ENCODE results near the gene TBL3. TPM values are rescaled to one million over a fixed set of nuclear protein-coding genes. Genes with fewer than 3 reads are reported as not detected.

TBL3 gene
- total and polyA plus RNA-seq, 2 donors (not counting 1 experiment from before 2014, with no cell fraction given): 31.9 to 52.2 TPM

DNA sequence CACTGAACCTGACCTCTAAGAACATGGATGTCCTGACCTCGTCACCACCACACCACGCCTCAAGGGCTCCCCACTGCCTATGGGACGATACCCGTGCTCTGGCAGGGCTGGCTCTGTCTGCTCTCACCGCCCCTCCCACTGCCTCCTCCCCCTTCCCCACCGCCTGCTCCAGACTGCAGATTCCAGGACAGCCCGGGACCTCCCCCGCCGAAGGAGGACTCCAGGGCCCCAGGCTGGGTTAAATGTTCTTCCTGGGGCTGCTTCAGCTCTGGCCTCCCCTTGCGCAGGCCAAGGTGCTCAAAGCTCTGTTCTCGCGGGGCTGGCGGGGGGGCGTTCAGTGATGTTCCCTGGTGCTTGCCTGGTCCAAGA is 50.9 kb downstream of the TBL3 start:
- 9% methylated on average over 14 of the region's 14 CpGs for WGBS (ENCODE audit: insufficient coverage)
- Histone ChIP-seq H3K79me2 (ENCODE audit: control insufficient read depth, insufficient read depth, low read length) (no peaks in the 10 kb centered on the region), H3K36me3 (replicated peaks in 1 of 2; ENCODE audit: control extremely low read depth in 1 of 2, control insufficient read depth in 1 of 2, extremely low read depth in 1 of 2, insufficient read depth in 2 of 2, low read length in 1 of 2) (no peaks in the 10 kb centered on the region), H3K4me1 (ENCODE audit: control insufficient read depth in 2 of 2, insufficient read depth in 2 of 2, low read length in 2 of 2) (peaks cover 34 to 41% of the 10 kb centered on the region in 2 donors), H3K4me2 (replicated peaks; ENCODE audit: low read depth, low read length, poor library complexity, severe bottlenecking) (peak overlapping the region; percentile 81), H3K4me3 (ENCODE audit: control extremely low read depth in 1 of 5, extremely low read depth in 1 of 5, insufficient read depth in 1 of 5, low read depth in 2 of 5, low read length in 4 of 5) (peak overlapping the region in 4 of 5 experiments; percentile 34 to 57 (median 40)), H3K9me3 (ENCODE audit: control extremely low read depth in 1 of 3, control insufficient read depth in 2 of 3, insufficient read depth in 1 of 3, low read length in 2 of 3) (no peaks in the 10 kb centered on the region), H2AFZ (ENCODE audit: insufficient read depth, low read depth, low read length, poor library complexity, severe bottlenecking) (peak overlapping the region; percentile 93), H3K9ac (ENCODE audit: low read length) (peak overlapping the region; percentile 61), H3K27me3 (replicated peaks in 1 of 4; ENCODE audit: control extremely low read depth in 1 of 4, control insufficient read depth in 3 of 4, insufficient read depth in 4 of 4, low read length in 3 of 4) (peaks cover 0 to 62% (median 24%) of the 10 kb centered on the region in 4 experiments), H3K27ac (ENCODE audit: low read length in 2 of 2) (no peak overlapping the region), H4K20me1 (ENCODE audit: control insufficient read depth, insufficient read depth, low read length, poor library complexity, severe bottlenecking) (no peaks in the 10 kb centered on the region)
- peaks cover 28% of the 10 kb centered on the region for H3K27me3 Mint-ChIP-seq
- ATAC-seq (ENCODE audit: low read depth): peak; percentile 11
- peak overlapping the region; percentile 88 for H3K4me3 Mint-ChIP-seq
- intact Hi-C loops (cut with micrococcal nuclease): loop anchor here (1.0 to 10.0 kb wide), 8 partner anchors 13 to 482 kb away; partner anchors contain the start of genes E4F1, ECI1, NTHL1 and RPS2
- H3K27ac Mint-ChIP-seq: peak overlapping the region; percentile 82
- no peak for DNase-seq
- ChIA-PET CTCF (interaction anchor here (0.6 to 4.7 kb wide), 19 partner anchors 9 to 479 kb away, joined by 3 to 35 read pairs (median 4); partner anchors contain the start of genes MSRB1, NTHL1, PKD1 and RAB26), POLR2A (interaction anchor here (0.6 to 1.5 kb wide), 5 partner anchors 9 to 859 kb away, joined by 3 to 9 read pairs (median 4); partner anchors contain the start of gene TRAF7)
- TF ChIP-seq, protein P1, sequence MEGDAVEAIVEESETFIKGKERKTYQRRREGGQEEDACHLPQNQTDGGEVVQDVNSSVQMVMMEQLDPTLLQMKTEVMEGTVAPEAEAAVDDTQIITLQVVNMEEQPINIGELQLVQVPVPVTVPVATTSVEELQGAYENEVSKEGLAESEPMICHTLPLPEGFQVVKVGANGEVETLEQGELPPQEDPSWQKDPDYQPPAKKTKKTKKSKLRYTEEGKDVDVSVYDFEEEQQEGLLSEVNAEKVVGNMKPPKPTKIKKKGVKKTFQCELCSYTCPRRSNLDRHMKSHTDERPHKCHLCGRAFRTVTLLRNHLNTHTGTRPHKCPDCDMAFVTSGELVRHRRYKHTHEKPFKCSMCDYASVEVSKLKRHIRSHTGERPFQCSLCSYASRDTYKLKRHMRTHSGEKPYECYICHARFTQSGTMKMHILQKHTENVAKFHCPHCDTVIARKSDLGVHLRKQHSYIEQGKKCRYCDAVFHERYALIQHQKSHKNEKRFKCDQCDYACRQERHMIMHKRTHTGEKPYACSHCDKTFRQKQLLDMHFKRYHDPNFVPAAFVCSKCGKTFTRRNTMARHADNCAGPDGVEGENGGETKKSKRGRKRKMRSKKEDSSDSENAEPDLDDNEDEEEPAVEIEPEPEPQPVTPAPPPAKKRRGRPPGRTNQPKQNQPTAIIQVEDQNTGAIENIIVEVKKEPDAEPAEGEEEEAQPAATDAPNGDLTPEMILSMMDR (IDR thresholded peaks at IDR 0.05): no peak
- no peak for TF ChIP-seq EZH2 (IDR thresholded peaks at IDR 0.05; ENCODE audit: borderline replicate concordance, insufficient read depth, low read depth, low read length, poor library complexity, severe bottlenecking)
- H3K9me3 Mint-ChIP-seq (ENCODE audit: insufficient read depth): no peaks in the 10 kb centered on the region
- H3K4me1 Mint-ChIP-seq: peaks cover 19% of the 10 kb centered on the region
